K562 (cell line): ENCODE measurements around the gene EPS8. TPM values are rescaled to one million over a fixed set of nuclear protein-coding genes. Genes with fewer than 3 reads are reported as not detected.

Experiments
- ATAC-seq: fragments of 200-7000 bp; cut with Tn5 transposase; 3 replicates; pipeline ENCODE4 v1.9.1; 2020; ENCODE audit warnings: moderate library complexity
- BruUV-seq: library from RNA; stranded (reverse); fragments of 400-500 nt; replicated peaks from 2 replicates; lab custom pipeline; 2021; lab: Mats Ljungman, UMichigan
- CTCF ChIA-PET: fragments of 300-600 bp; formaldehyde crosslinking; extraction: SDS; loops from one replicate; lab custom pipeline; 2021; ENCODE audit warnings: low intra/inter-chr PET ratio; lab: Yijun Ruan, JAX
- POLR2A ChIA-PET: fragments of 300-600, 350-650 bp; sonication (Branson Sonifier 250); formaldehyde crosslinking; extraction: SDS; loops from one replicate; lab custom pipeline; 2021; ENCODE audit warnings: antibody characterized with exemption, inconsistent platforms; lab: Yijun Ruan, JAX
- DNase-seq, 4 experiments: peaks; one replicate each; pipeline versions ENCODE4 v3.0.0 to v3.0.0-alpha.2; 2011 to 2018; ENCODE audit warnings: low spot score in 3 of 4, mixed read lengths in 3 of 4; ENCODE audit errors: extremely low read depth in 1 of 4
- FAIRE-seq: peaks from 2 replicates; lab custom pipeline; 2011; peaks lifted over from hg19 to GRCh38; lab: Jason Lieb, UNC
- H2AFZ ChIP-seq: 2 replicates; pipeline ENCODE4 v1.6.0; 2011; ENCODE audit warnings: low read depth, low read length, control low read depth, inconsistent platforms
- H3K27ac ChIP-seq: fragments of 200-600 bp; 3 replicates; pipeline ENCODE4 v1.8.0; 2011; ENCODE audit warnings: low read depth, mild to moderate bottlenecking, control low read depth, inconsistent platforms, low read length, moderate library complexity, mixed read lengths; ENCODE audit errors: extremely low read depth
- H3K27me3 ChIP-seq, 2 experiments: fragments of 300-600 bp in 1 of 2; 2 replicates in 1 of 2; 3 replicates in 1 of 2; pipeline versions ENCODE4 v1.6.0 to v1.8.0; 2011; ENCODE audit warnings: inconsistent platforms in 2 of 2, low read length in 2 of 2, mild to moderate bottlenecking in 1 of 2, mixed read lengths in 1 of 2, moderate library complexity in 1 of 2; ENCODE audit not compliant: control insufficient read depth in 2 of 2, insufficient read depth in 2 of 2
- H3K36me3 ChIP-seq: fragments of 300-600 bp; 3 replicates; pipeline ENCODE4 v1.8.0; 2011; ENCODE audit warnings: mild to moderate bottlenecking, low read length, inconsistent platforms; ENCODE audit not compliant: control insufficient read depth, insufficient read depth
- H3K4me1 ChIP-seq, 2 experiments: fragments of 200-600 bp in 1 of 2; replicated peaks in 1 of 2; 2 replicates in 1 of 2; 3 replicates in 1 of 2; pipeline versions ENCODE4 v1.5.1 to v1.8.0; 2011; ENCODE audit warnings: inconsistent platforms in 2 of 2, low read length in 2 of 2, mild to moderate bottlenecking in 1 of 2, mixed read lengths in 1 of 2, moderate library complexity in 1 of 2; ENCODE audit not compliant: control insufficient read depth in 2 of 2, insufficient read depth in 2 of 2
- H3K4me2 ChIP-seq: 2 replicates; pipeline ENCODE4 v1.6.1; 2011; ENCODE audit warnings: low read length, control low read depth, inconsistent platforms, mixed read lengths; ENCODE audit not compliant: insufficient read depth
- H3K4me3 ChIP-seq: fragments of 200-600 bp; sonication (generic), shearing (Covaris generic); 2 replicates; pipeline ENCODE4 v1.5.1; 2016; ENCODE audit warnings: control low read depth, inconsistent platforms
- H3K79me2 ChIP-seq: fragments of 200-600 bp; 3 replicates; pipeline ENCODE4 v1.8.0; 2011; ENCODE audit warnings: low read length, inconsistent platforms; ENCODE audit not compliant: control insufficient read depth, insufficient read depth
- H3K9ac ChIP-seq, 2 experiments: 2 replicates each; pipeline versions ENCODE4 v1.6.0 to v1.6.1; 2011; ENCODE audit warnings: low read depth in 2 of 2, low read length in 2 of 2, control low read depth in 1 of 2, inconsistent platforms in 1 of 2, mild to moderate bottlenecking in 1 of 2, mixed read lengths in 1 of 2; ENCODE audit not compliant: insufficient read depth in 1 of 2
- H3K9me1 ChIP-seq: one replicate; pipeline ENCODE4 v1.6.0; 2011; ENCODE audit warnings: inconsistent platforms, mild to moderate bottlenecking, low read length, moderate library complexity; ENCODE audit not compliant: control insufficient read depth, insufficient read depth
- H3K9me3 ChIP-seq: replicated peaks from 2 replicates; pipeline ENCODE4 v1.5.1; 2011; ENCODE audit warnings: low read depth, low read length, inconsistent platforms; ENCODE audit not compliant: control insufficient read depth, insufficient read depth
- H4K20me1 ChIP-seq: replicated peaks from 2 replicates; pipeline ENCODE4 v1.6.1; 2011; ENCODE audit warnings: low read length, inconsistent platforms, mixed read lengths; ENCODE audit not compliant: control insufficient read depth, insufficient read depth
- CTCF ChIP-seq, 3 experiments: IDR thresholded peaks in 2 of 3; conservative IDR thresholded peaks in 1 of 3; 2 replicates each; pipeline ENCODE4 v1.5.1; 2011 to 2012; ENCODE audit warnings: low read length in 3 of 3, mild to moderate bottlenecking in 3 of 3, control low read depth in 2 of 3, improper control_type of control experiment in 1 of 3, inconsistent platforms in 1 of 3, low read depth in 1 of 3, mixed read lengths in 1 of 3, moderate library complexity in 1 of 3; ENCODE audit not compliant: insufficient read depth in 2 of 3
- JUNB ChIP-seq: fragments of 450-650 bp; formaldehyde crosslinking; conservative IDR thresholded peaks from 2 replicates; pipeline ENCODE4 v1.4.0; 2020; ENCODE audit warnings: mild to moderate bottlenecking
- POLR3G ChIP-seq: IDR thresholded peaks from 2 replicates; pipeline ENCODE4 v1.6.1; 2011; ENCODE audit not compliant: insufficient read length, insufficient replicate concordance; ENCODE audit errors: extremely low read depth
- RAD21 ChIP-seq, 2 experiments: fragments of 250-450 bp in 1 of 2; fragments of 450-650 bp in 1 of 2; sonication (Bioruptor Pico) in 1 of 2; formaldehyde crosslinking in 1 of 2; IDR thresholded peaks in 1 of 2; conservative IDR thresholded peaks in 1 of 2; 2 replicates each; pipeline versions ENCODE4 v1.4.0 to v1.8.0; 2020 to 2022; ENCODE audit warnings: mild to moderate bottlenecking in 2 of 2, moderate library complexity in 1 of 2
- WGBS: fragments of 100-300 bp; shearing (Covaris generic); methylation state at CpG from one replicate; pipeline ENCODE4 v1.1.6; 2016; ENCODE audit warnings: low coverage, mixed read lengths; ENCODE audit not compliant: insufficient coverage; ENCODE audit errors: missing lambda C conversion rate; 5-methylcytosine and 5-hydroxymethylcytosine counted together
- in situ Hi-C: fragments of 300-500 bp; cut with MboI; formaldehyde crosslinking; loops from 4 replicates; pipeline ENCODE4 v1.15.0; 2018; ENCODE audit warnings: inconsistent platforms, mixed read lengths
- intact Hi-C: fragments of 100-400 bp; cut with micrococcal nuclease; formaldehyde crosslinking; loops from 2 replicates; pipeline ENCODE4 v1.14.2; 2022
- polyA plus RNA-seq, 8 experiments: library from polyadenylated mRNA; depleted of rRNA in 4 of 8; stranded (reverse) in 5 of 8; unstranded in 3 of 8; fragments of >200 nt; fragmentation: Nextera tagmentation in 2 of 8; fragmentation: Illumina TruSeq in 1 of 8; extraction: Ambion mirVana in 2 of 8; extraction: Trizol in 1 of 8; gene quantifications; 2 replicates each; pipeline versions ENCODE4 v1.2.1 to v1.2.3, GENCODE V29; 2011 to 2014; ENCODE audit warnings: inconsistent platforms in 1 of 8, missing spikeins in 1 of 8
- total RNA-seq, 7 experiments: library from RNA; depleted of rRNA in 6 of 7; stranded (reverse); fragments of >200 nt in 6 of 7; fragmentation: Illumina TruSeq in 2 of 7; extraction: Trizol in 2 of 7; gene quantifications; 2 replicates each; pipeline versions ENCODE4 v1.2.1 to v1.2.3, GENCODE V29; 2011 to 2021; ENCODE audit warnings: low replicate concordance in 1 of 7

The EPS8 gene
- total and polyA plus RNA-seq, 9 of the 15 experiments (the other 6 are each of a cell fraction or from before 2014, with no cell fraction given): 0.10 to 1.9 (median 0.33) TPM

GRCh38 chr12:15589328-15590032 lies 199.7 kb downstream of the EPS8 start (continued):
- no peak for TF ChIP-seq POLR3G

DNA sequence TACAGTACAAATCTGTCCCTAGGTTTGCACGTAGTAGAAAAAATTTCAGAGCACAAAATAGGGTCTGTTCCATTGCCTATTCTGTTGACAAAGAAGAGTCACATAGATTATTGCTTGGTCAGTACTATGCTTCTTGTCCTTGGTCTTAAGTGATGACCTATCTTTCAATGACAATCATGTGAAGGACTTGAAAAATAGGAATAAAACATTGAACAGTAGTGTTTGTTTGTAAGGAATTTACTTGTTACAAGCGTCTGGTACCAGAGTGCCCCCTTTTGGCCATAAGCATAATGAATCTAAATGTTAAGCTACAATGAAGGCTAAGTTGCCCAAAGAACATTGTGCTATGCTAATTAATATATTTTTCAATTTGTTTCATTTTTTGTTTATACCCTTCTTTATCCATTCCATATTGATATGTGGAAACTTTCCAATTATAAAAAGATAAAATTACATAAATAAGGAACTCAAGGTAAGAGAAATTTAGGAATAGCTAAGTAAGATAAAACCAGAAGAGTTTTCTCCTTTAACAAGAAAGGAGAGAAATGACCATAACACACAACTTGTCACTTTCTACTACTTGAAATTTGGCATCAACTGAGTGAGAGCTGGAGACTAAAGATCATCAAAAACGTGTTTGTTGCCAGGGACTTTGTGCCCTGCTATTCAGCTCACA lies 204.7 kb downstream of the EPS8 start:
- Histone ChIP-seq H3K27me3 (no peaks in the 10 kb centered on the region), H2AFZ (no peak overlapping the region), H3K4me2 (no peak overlapping the region), H3K9me3 (no peaks in the 10 kb centered on the region), H3K9ac (no peak overlapping the region), H3K36me3 (no peaks in the 10 kb centered on the region), H3K4me1 (no peaks in the 10 kb centered on the region), H3K27ac (no peak overlapping the region), H3K79me2 (no peaks in the 10 kb centered on the region), H3K9me1 (no peaks in the 10 kb centered on the region), H4K20me1 (no peaks in the 10 kb centered on the region), H3K4me3 (no peak overlapping the region)
- TF ChIP-seq RAD21 (CRISPR knock-in tag; conservative IDR thresholded peaks at IDR 0.05 in 1 of 2, IDR thresholded peaks at IDR 0.05 in 1 of 2): peak; percentile 18 to 38; a peak in 3 of 4 replicates
- TF ChIP-seq CTCF (IDR thresholded peaks at IDR 0.05 in 2 of 3, conservative IDR thresholded peaks at IDR 0.05 in 1 of 3; ENCODE audit: insufficient read depth in 2 of 3, low read depth in 1 of 3, low read length in 3 of 3): peak; percentile 4 to 36 (median 17); a peak in 1 of 6 replicates
- TF ChIP-seq JUNB (CRISPR knock-in tag): no peak
- ChIA-PET CTCF (no interaction called here), POLR2A (no interaction called here)
- in situ Hi-C loops: no loop called here
- ATAC-seq: no peak
- FAIRE-seq: no peak
- BruUV-seq: no TSS peak
- peak in 1 of 4 experiments; percentile 19 for DNase-seq
- intact Hi-C loops: loop anchor here (5.0 kb wide), 1 partner anchor 307 kb away; no protein-coding TSS in a partner anchor
- 0% methylated on average over 3 of the region's 3 CpGs for WGBS
